GM21576 (cell line): ENCODE results near the gene HRNR.
"Not testable (repeated sequence)": the region's sequence is repeated elsewhere in the genome, so short reads cannot be mapped to it uniquely, and the experiment has no call there.

Experiments used
- ATAC-seq: cut with Tn5 transposase; IDR thresholded peaks from one replicate; pipeline ENCODE4 v1.9.1; 2021; ENCODE audit warnings: mild to moderate bottlenecking, moderate library complexity; ENCODE audit not compliant: unreplicated experiment

HRNR gene

DNA sequence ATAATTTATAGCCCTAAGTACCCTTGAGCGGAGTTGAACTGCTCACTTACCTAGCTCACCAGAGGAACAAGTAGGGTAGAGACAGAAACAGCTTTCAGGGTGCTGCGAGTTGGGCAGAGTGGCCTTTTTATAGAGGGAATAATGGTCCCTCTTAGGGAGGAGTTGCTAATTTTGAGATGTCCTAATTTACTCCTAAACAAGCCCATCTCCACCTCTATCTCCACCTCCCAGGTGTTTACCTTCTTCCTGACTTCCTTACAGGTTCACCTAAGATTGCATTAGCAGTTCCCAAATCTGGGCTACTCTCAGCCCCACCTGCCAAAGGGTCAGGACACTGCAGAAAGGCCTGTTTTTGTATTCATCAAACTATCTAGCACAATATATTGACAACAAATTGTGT, at the start of gene HRNR:
HRNR (minus strand) TSS at position 101 of the 400 bp plus-strand sequence. CDS start 940 bp downstream, outside the sequence.
- ATAC-seq: no peak

- ATAC-seq: not testable (repeated sequence)
Measured at GRCh38 chr1:152256394-152256793, 32.4 kb upstream of the HRNR start.

- ATAC-seq: no peak
Measured at GRCh38 chr1:152252157-152252556, 28.2 kb upstream of the HRNR start.

- ATAC-seq: no peak
Measured at GRCh38 chr1:152251391-152251790, 27.4 kb upstream of the HRNR start.

GRCh38 chr1:152247316-152247715, 23.3 kb upstream of the HRNR start:
- ATAC-seq: no peak

DNA sequence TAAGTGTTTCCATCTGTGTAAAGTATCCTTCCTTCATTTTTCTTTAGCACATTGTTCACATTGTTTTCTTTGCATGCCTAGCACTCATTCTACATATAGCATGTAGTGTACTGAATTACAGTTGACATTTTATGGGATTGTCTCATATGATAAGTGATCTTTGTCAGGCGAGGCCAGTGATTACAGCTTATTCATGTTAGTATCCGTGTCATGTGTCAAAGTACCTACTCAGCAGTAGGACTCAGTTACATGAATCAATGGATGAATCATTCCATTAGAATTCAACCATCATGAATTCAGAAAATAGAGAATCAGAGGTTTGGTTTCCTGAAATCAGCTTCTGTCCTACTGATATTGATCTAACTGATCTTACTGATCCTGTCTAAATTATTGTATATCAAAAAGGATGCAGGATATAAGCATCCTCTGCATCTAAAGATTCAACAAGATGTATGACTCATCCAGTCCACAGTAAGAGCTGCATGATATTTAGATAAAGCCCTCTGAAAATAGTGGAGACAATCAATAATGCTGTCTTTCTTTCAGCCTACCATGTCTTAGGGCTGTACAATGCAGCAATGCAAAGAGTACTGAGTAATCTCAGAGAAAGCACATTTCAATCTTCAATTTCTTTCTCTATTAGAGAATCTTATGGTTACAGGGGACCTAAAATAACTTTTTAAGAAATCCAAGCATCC, 20.7 kb upstream of the HRNR start:
- ATAC-seq: no peak

DNA sequence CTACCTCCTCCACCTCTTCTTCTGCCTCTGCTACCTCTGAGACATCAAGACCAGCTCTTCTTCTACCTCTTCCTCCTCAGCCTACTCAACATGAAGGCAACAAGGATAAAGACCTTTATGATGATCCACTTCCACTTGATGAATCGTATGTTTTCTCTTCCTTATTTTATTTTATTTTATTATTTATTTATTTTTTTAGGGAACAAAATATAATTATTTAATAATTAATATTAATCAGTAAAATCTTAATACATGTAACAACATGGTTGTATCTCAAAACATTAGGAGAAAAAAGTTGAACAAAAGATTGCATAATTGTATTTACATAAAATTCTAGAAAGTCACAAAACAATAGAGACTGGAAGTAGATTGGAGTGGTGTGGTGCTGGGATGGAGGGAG, 13.1 kb upstream of the HRNR start:
- no peak for ATAC-seq

GRCh38 chr1:152228831-152229230, 4.8 kb upstream of the HRNR start:
- no peak for ATAC-seq

DNA sequence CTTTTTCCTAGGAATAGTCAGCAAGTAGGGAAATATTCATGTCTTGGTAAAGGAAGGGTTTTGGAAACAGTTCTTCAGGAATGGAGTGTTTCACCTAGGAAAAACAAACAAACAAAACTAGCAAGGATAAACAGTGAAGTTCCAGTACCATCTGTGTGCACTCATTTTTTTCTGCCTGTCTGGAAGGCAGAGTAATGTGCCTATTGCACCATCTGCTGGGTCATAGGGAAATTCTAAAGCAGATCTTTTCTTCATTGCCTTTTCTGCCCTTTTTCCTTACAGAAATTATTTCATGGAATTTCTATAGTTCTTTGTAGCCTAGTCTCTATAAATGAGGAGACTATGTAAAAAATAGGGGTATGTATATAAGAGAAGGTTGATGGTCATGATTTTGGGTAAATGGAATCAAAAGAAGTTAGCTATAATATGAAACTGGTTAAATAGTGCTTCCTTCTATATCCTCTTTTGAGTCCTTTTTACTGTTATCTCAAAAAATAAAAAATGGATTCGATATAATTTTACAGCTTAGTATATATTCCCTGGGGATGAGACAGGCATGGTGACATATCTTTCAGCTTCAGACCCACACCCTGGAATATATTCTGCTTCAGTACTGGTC, 3.4 kb upstream of the HRNR start:
- ATAC-seq: no peak

- ATAC-seq: no peak
Measured at GRCh38 chr1:152225678-152226077, 1.7 kb upstream of the HRNR start.

DNA sequence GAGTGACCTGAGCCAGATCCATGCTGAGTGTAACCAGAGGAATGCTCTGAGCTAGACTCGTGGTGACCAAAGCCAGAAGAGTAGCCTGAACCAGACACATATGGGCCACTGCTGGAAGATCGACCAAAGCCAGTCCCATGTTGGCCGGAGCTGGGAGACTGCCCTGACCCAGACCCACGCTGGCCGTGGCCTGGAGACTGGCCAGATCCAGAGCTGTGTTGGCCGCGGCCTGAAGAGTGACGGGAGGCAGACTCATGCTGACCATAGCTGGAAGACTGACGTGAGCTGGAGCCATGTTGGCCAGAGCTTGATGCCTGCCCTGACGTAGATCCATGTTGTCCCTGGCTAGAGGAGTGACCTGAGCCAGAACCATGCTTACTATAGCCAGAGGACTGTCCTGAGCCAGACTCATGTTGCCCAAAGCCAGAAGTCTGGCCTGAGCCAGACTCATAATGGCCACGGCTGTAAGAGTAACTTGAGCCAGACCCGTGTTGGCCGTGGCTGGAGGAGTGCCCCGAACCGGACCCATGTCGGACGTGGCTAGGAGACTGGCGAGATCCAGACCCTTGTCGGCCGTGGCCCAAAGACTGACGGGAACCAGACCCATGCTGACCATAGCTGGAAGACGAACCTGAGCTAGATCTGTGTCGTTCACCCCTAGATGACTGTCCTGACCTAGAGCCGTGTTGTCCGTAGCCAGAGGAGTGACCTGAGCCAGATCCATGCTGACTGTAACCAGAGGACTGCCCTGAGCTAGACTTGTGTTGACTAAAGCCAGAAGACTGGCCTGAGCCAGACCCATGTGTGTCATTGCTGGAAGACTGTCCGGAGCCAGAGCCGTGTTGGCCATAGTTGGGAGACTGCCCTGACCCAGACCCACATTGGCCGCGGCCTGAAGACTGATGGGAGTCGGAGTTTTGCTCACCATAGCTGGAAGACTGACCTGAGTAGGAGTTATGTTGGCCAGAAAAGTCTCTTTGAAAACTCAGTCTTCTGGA, 3.5 kb downstream of the HRNR start:
- no peak for ATAC-seq

GRCh38 chr1:152219438-152219837, 4.6 kb downstream of the HRNR start:
- ATAC-seq: not testable (repeated sequence)

- ATAC-seq: no peak
Measured at GRCh38 chr1:152218762-152219436, 5.1 kb downstream of the HRNR start.

- not testable (repeated sequence) for ATAC-seq
Measured at GRCh38 chr1:152215604-152216003, 8.4 kb downstream of the HRNR start.

- not testable (repeated sequence) for ATAC-seq
Measured at GRCh38 chr1:152214911-152215310, 9.1 kb downstream of the HRNR start.

GRCh38 chr1:152198982-152199381, 25.0 kb downstream of the HRNR start:
- ATAC-seq: no peak

DNA sequence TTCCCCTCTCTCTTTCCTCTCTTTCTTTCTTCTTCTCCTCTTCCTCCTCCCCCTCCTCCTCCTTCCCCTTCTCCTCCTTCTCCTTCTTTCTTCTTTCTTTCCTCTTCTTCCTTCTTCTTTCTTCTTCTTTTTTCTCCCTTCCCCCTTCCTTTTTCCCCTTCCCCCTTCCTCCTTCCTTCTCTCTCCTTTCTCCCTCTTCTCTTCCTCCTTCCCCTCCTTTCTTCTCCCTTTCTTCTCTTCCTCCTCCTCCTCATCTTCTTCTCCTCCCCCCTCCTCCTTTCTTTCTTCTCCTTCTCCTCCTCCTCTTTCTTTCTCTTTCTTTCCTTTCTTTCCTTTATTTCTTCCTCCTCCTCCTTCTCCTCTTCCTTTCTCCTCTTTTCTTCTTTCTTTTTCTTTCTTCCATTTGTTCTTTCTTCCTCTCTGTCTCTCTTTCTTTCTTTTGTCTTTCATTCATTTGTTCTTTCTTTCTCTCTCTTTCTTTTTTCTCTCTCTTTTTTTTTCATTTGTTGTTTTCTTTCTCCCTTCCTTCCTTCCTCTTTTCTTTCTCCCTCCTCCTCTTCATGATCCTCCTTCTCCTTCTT, 26.5 kb downstream of the HRNR start:
- no peak for ATAC-seq

DNA sequence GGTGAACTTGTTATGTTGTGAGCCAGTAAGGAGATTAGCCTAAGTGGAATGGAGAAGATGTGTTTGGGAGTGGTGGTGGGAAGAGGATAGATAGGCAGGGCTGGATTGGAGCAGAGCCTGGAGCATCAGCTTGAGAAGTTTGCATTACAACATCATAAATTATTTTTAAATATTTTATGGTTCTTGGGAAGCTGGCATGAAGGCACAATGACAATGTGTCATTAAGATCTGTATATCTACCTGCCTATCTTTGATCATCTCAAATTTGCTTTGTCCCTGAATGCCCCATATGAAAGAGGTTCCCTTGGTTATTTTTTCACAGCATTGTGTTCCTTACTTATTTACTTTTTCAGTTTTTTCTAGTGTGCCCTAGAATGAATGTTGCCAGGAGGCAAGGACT, 32.3 kb downstream of the HRNR start:
- no peak for ATAC-seq

DNA sequence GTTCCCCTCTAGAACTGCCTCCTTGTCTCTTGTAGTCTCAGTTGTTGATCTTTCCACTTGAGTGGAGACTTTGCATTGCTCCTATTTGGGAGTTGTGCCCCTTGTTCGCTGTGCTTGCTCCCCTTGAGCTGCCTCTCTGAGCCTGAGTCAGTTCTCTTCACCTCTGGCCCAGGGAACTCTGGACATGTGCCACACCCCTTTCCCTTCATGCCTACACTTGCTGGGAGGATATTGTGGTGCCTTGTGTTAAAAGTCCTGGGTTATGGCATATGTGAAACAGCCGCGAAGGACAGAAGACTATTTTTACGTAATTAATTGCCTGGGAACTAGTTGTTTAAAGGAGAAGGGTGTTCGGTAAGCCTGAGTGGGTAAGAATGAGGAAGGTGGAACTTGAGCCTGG, 32.7 kb downstream of the HRNR start:
- no peak for ATAC-seq

DNA sequence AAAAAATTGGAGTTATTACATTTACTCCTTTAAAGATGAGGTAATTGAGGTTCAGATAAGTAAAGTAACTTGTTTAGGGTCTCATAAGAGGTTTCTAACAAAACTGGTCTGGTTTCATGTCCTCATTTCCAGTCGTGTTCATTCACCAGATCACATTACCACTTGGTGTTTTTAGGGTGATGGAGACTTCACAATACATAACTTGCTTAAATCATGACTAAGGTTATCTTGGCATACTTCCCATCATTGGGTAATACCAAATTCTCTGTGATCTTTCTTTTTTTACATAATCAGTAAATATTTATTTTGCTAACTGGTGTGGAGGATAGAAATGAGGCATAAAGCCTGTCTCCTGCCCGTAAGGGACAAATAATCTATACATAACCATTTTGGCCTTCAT, 33.4 kb downstream of the HRNR start:
- ATAC-seq: no peak
